MM.1S (cell line): ENCODE data around the gene INPP4B.

Experiments
- CTCF ChIP-seq: fragments of 300-600 bp; sonication (generic); IDR thresholded peaks from 2 replicates; pipeline ENCODE4 v1.5.1; 2016; ENCODE audit warnings: antibody characterized with exemption, low read length, mixed read lengths
- EZH2 ChIP-seq: fragments of 300-600 bp; sonication (generic); optimal IDR thresholded peaks from 2 replicates; pipeline ENCODE3; 2017; ENCODE audit warnings: low read depth, mild to moderate bottlenecking, antibody characterized with exemption, low read length, mixed read lengths

DNA sequence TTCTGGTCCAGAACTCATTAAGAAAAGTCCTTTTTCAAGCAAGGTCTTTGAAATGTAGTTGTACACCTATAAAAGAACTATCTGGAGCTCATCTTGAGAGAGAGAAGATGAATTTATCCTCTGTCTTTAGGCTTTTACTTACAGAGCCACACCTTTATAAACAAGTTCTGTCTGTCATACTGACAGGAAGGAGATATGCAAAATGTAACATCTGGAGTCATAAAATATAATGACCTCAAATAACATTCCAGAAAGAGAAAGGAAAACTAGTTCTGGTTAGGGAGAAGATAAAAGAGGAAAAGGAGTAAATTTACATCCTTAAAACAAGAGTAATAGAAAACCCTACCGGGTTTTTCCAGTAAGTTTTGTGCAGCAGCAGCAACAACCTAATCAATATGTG lies 1.3 kb downstream of the INPP4B start:
- TF ChIP-seq CTCF (no peak), EZH2 (no peak)
